ENCODE results near the gene BRCA1. TPM values are rescaled to one million over a fixed set of nuclear protein-coding genes. Genes with fewer than 3 reads are reported as not detected.

BRCA1 gene
- total RNA-seq, 4 donors from 2014 or later = 14.4 to 31.9 (median 25.4) TPM

GRCh38 chr17:43070872-43071271 is 54.3 kb downstream of the BRCA1 start:
- H3K27me3 ChIP-seq = no peaks in the 10 kb centered on the region
- no peaks in the 10 kb centered on the region for H3K9me3 ChIP-seq
- intact Hi-C loops (cut with DNase I) = no loop called here
- TF ChIP-seq CTCF (IDR thresholded peaks at IDR 0.05) = no peak
- no peak for TF ChIP-seq POLR2A (IDR thresholded peaks at IDR 0.05)
- no peaks in the 10 kb centered on the region for H3K36me3 ChIP-seq
- H3K27ac ChIP-seq = no peak overlapping the region
- WGBS, 2 donors = 84 to 85% methylated on average over 1 of the region's 1 CpG
- H3K4me1 ChIP-seq = peaks cover 2 to 19% of the 10 kb centered on the region in 2 donors
- no peak overlapping the region for H3K4me3 ChIP-seq (replicated peaks in 1 of 3)
- no peak for DNase-seq

DNA sequence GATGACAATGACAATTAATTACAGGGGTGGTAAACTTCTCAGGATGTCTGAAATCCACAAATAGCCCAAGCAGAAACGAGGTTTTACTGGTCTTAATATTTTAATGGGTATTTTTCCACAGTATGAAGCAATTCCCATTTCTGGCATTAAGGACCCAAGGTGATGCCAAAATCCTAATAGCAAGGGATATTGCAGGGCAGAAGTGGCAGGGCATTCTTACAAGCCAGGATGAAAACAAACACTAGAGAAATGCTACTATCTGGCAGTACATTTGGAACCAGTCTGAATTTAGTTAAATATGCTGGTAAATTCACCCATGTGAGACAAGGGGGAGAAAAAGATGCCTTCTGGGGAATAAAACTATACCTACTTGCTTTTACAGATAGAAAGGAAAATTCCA is 54.9 kb downstream of the BRCA1 start:
- no peak for TF ChIP-seq POLR2A (IDR thresholded peaks at IDR 0.05)
- TF ChIP-seq CTCF (IDR thresholded peaks at IDR 0.05) = no peak
- DNase-seq = no peak
- H3K36me3 ChIP-seq = no peaks in the 10 kb centered on the region
- no peaks in the 10 kb centered on the region for H3K27me3 ChIP-seq
- no peak overlapping the region for H3K4me3 ChIP-seq (replicated peaks in 1 of 3)
- H3K27ac ChIP-seq = no peak overlapping the region
- WGBS, 2 donors = 68 to 83% methylated on average over 1 of the region's 1 CpG
- no peaks in the 10 kb centered on the region for H3K9me3 ChIP-seq
- intact Hi-C loops (cut with DNase I) = no loop called here
- H3K4me1 ChIP-seq = peaks cover 2 to 19% of the 10 kb centered on the region in 2 donors

DNA sequence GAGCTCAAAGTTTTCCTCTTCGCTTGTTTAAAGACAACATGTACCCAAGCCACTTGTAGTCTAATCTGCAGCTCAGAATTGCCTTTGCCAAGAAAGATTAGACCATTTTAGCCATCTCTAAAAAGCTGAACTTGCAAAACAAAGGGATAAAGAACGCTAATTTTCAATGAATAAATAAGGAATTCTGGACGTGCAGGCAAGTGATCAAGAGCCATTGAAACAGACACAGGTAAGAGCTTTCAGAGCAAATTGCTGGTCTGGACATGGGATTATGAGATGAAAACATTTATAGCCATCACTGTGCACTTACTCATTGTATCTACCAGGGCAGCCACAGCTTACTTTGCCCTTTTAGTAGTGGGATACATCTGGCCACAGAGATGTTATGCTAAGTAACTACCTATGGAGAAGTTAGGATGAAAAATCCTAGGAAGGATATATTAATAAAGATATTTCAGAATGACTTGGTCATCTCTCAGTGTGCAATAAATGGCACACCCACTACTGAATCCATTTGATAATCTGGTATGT is 55.7 kb downstream of the BRCA1 start:
- H3K9me3 ChIP-seq = no peaks in the 10 kb centered on the region
- intact Hi-C loops (cut with DNase I) = loop anchor here (10.0 kb wide), 1 partner anchor 65 kb away; the partner anchor contains the start of gene IFI35
- WGBS, 2 donors = 26 to 46% methylated on average over 3 of the region's 3 CpGs
- H3K4me3 ChIP-seq (replicated peaks in 1 of 3) = no peak overlapping the region
- H3K27me3 ChIP-seq = no peaks in the 10 kb centered on the region
- H3K4me1 ChIP-seq = peaks cover 2 to 19% of the 10 kb centered on the region in 2 donors
- no peak for DNase-seq
- peak overlapping the region in 2 of 3 donors; percentile 40 to 88 for H3K27ac ChIP-seq
- no peaks in the 10 kb centered on the region for H3K36me3 ChIP-seq
- TF ChIP-seq CTCF (IDR thresholded peaks at IDR 0.05) (no peak), POLR2A (IDR thresholded peaks at IDR 0.05) (no peak)

DNA sequence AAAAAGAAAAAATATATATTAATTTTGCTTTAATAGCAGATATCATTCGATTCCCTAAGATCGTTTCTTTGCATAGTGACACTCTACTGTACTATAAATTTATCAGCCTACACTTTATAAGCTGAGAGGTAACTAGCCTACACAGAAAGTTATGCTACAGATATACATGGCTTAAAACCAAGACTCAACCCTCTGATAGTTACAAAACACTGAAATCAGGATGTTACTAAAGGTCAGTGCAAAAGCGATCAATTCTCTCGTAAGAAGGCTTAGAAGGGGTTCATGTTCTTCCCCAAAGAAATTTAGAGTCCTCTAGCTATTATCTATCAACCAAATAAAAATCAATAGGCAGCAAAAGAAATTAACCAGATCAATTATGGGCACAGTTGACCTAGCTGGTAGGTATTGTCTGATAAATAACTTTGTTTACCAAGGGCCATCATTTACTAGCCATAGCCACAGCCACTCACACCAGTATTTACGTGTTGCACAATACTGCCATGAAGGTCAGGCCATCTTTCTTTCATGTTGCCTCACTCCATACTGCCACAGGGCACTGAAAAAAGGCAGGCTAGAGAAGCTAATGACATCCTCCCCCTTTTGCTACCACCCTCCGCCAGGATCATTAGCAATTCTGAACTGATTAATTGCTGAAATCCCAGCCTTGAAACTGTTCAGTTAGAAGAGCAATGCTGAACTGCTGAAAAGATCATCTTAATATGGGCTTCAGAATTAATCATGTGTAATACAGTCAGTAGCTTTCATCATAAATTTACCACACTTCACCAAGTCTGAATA is 56.4 kb downstream of the BRCA1 start:
- peak in 1 of 2 donors; percentile 19 for DNase-seq
- Histone ChIP-seq H3K27ac (peak overlapping the region; percentile 32 to 88 (median 40)), H3K27me3 (no peaks in the 10 kb centered on the region), H3K36me3 (no peaks in the 10 kb centered on the region), H3K4me1 (peaks cover 2 to 19% of the 10 kb centered on the region in 2 donors), H3K9me3 (no peaks in the 10 kb centered on the region), H3K4me3 (replicated peaks in 1 of 3) (no peak overlapping the region)
- 91 to 98% methylated on average over 6 of the region's 6 CpGs for WGBS, 2 donors
- intact Hi-C loops (cut with DNase I) = loop anchor here (10.0 kb wide), 1 partner anchor 64 kb away; the partner anchor contains the start of gene IFI35
- TF ChIP-seq POLR2A (IDR thresholded peaks at IDR 0.05) = no peak
- TF ChIP-seq CTCF (IDR thresholded peaks at IDR 0.05) = no peak

All from thyroid gland (tissue), 4 donors.